Psoas muscle (tissue), 8 donors: ENCODE results near the gene CEMIP2. TPM values are rescaled to one million over a fixed set of nuclear protein-coding genes. Genes with fewer than 3 reads are reported as not detected.

Source experiments
- ATAC-seq, 4 donors: fragments of 200-7000 bp; cut with Tn5 transposase; one replicate each; pipeline ENCODE4 v1.9.1; 2020; ENCODE audit warnings: moderate library complexity in 3 of 4, mild to moderate bottlenecking in 2 of 4
- DNase-seq, 2 donors: peaks; one replicate each; pipeline ENCODE4 v3.0.0-alpha.2; 2020
- H3K27ac ChIP-seq: fragments of 200-600 bp; one replicate; pipeline ENCODE4 v1.8.0; 2022
- H3K27me3 ChIP-seq, 3 donors: fragments of 200-600 bp in 1 of 3; one replicate each; pipeline versions ENCODE4 v1.6.1 to v1.8.0; 2013 to 2022; ENCODE audit warnings: low read length in 2 of 3, mild to moderate bottlenecking in 2 of 3, moderate library complexity in 1 of 3; ENCODE audit not compliant: insufficient read depth in 3 of 3
- H3K36me3 ChIP-seq, 2 donors: fragments of 200-600 bp in 1 of 2; one replicate each; pipeline versions ENCODE4 v1.6.1 to v1.8.0; 2013 to 2022; ENCODE audit warnings: low read depth in 1 of 2, mild to moderate bottlenecking in 1 of 2, moderate library complexity in 1 of 2; ENCODE audit not compliant: insufficient read depth in 1 of 2
- H3K4me1 ChIP-seq: fragments of 200-600 bp; one replicate; pipeline ENCODE4 v1.8.0; 2022
- H3K4me3 ChIP-seq: fragments of 200-600 bp; one replicate; pipeline ENCODE4 v1.8.0; 2022; ENCODE audit warnings: mild to moderate bottlenecking
- H3K9me3 ChIP-seq: fragments of 200-600 bp; one replicate; pipeline ENCODE4 v1.8.0; 2022
- CTCF ChIP-seq: fragments of 200-600 bp; IDR thresholded peaks from one replicate; pipeline ENCODE4 v1.8.0; 2022; ENCODE audit warnings: antibody characterized with exemption
- WGBS, 3 donors: extraction: QIAGEN DNeasy Blood & Tissue Kit; methylation state at CpG; one replicate each; pipeline versions ENCODE4 v1.1.6 to v1.1.7; 2013; 5-methylcytosine and 5-hydroxymethylcytosine counted together
- intact Hi-C, 2 donors: fragments of 100-400 bp; cut with DNase I; formaldehyde crosslinking; loops; one replicate each; pipeline versions ENCODE4 v1.11.0 to v1.14.2; 2022
- polyA plus RNA-seq, 3 donors: library from polyadenylated mRNA; stranded (reverse); fragments of 200-250 nt; gene quantifications; one replicate each; pipeline ENCODE4 v1.2.3, GENCODE V29; 2013
- total RNA-seq, 4 donors: library from RNA; stranded (reverse); fragmentation: NEBNext Ultra II Directional in 2 of 4; extraction: Animal tissue kit (Norgen Biotek cat#: 25700) in 2 of 4; gene quantifications; one replicate each; pipeline versions ENCODE4 v1.2.1 to v1.2.4, GENCODE V29; 2021 to 2023
- donor health status: healthy with polysubstance abuse.
- donor health status: DM: no; HTN: no; CAD: no; lungs with moderate emphysema.
- donor health status: Bipolar disorder and iron deficiency.
- donor health status: healthy.
- donor health status: DM: yes; HTN: yes; CAD: no.
- donor health status: DM: no; HTN: no; CAD: no.
- donor health status: DM: no; HTN: no; CAD: no.
- donor health status: DM: yes; HTN: yes; CAD: no.

Gene CEMIP2
- total and polyA plus RNA-seq, 7 donors, result 5.9 to 20.3 (median 9.6) TPM

GRCh38 chr9:71758277-71758676 lies 10.0 kb downstream of the CEMIP2 start:
- no peak for ATAC-seq
- DNase-seq, result no peak
- H3K9me3 ChIP-seq, result no peaks in the 10 kb centered on the region
- H3K27ac ChIP-seq, result no peak overlapping the region
- intact Hi-C loops, result no loop called here
- no peak overlapping the region for H3K4me3 ChIP-seq
- TF ChIP-seq CTCF, result no peak
- H3K4me1 ChIP-seq, result peaks cover 32% of the 10 kb centered on the region
- no peaks in the 10 kb centered on the region for H3K36me3 ChIP-seq
- H3K27me3 ChIP-seq, result no peaks in the 10 kb centered on the region
- 68 to 70% (median 70%) methylated on average over 4 of the region's 4 CpGs for WGBS, 3 donors

GRCh38 chr9:71756753-71757152 lies 11.6 kb downstream of the CEMIP2 start:
- peaks cover 26% of the 10 kb centered on the region for H3K4me1 ChIP-seq
- ATAC-seq, result no peak

GRCh38 chr9:71755869-71756268 lies 12.4 kb downstream of the CEMIP2 start:
- Histone ChIP-seq H3K9me3 (no peaks in the 10 kb centered on the region), H3K36me3 (no peaks in the 10 kb centered on the region), H3K27me3 (no peaks in the 10 kb centered on the region), H3K27ac (no peak overlapping the region), H3K4me3 (no peak overlapping the region), H3K4me1 (peaks cover 19% of the 10 kb centered on the region)
- no peak for ATAC-seq
- intact Hi-C loops, result no loop called here
- DNase-seq, result no peak
- WGBS, 3 donors, result 94 to 96% (median 94%) methylated on average over 1 of the region's 1 CpG
- TF ChIP-seq CTCF, result no peak

More at GRCh38 chr9:71756753-71757152, 11.6 kb downstream of the CEMIP2 start:
- DNase-seq, result no peak
- WGBS, 3 donors, result 93 to 100% (median 95%) methylated on average over 1 of the region's 1 CpG
- no peak overlapping the region for H3K4me3 ChIP-seq
- H3K27me3 ChIP-seq, result no peaks in the 10 kb centered on the region
- TF ChIP-seq CTCF, result no peak
- intact Hi-C loops, result no loop called here
- H3K9me3 ChIP-seq, result no peaks in the 10 kb centered on the region
- H3K36me3 ChIP-seq, result no peaks in the 10 kb centered on the region
- no peak overlapping the region for H3K27ac ChIP-seq

- H3K27me3 ChIP-seq, result no peaks in the 10 kb centered on the region
- ATAC-seq (no peak), DNase-seq (no peak)
- WGBS, 3 donors, result 97 to 99% (median 97%) methylated on average over 2 of the region's 2 CpGs
- H3K36me3 ChIP-seq, result no peaks in the 10 kb centered on the region
- no peak overlapping the region for H3K4me3 ChIP-seq
- H3K27ac ChIP-seq, result no peak overlapping the region
- no peak for TF ChIP-seq CTCF
- intact Hi-C loops, result no loop called here
- peaks cover 16% of the 10 kb centered on the region for H3K4me1 ChIP-seq
- H3K9me3 ChIP-seq, result no peaks in the 10 kb centered on the region
Measured at GRCh38 chr9:71755230-71755629, 13.1 kb downstream of the CEMIP2 start.

GRCh38 chr9:71754151-71754550 lies 14.2 kb downstream of the CEMIP2 start:
- no peak for TF ChIP-seq CTCF
- no peak overlapping the region for H3K4me3 ChIP-seq
- WGBS, 3 donors, result 90 to 96% (median 91%) methylated on average over 4 of the region's 4 CpGs
- H3K27me3 ChIP-seq, result no peaks in the 10 kb centered on the region
- intact Hi-C loops, result no loop called here
- H3K9me3 ChIP-seq, result no peaks in the 10 kb centered on the region
- H3K27ac ChIP-seq, result no peak overlapping the region
- H3K36me3 ChIP-seq, result peaks cover 0 to 5% of the 10 kb centered on the region in 2 donors
- peaks cover 13% of the 10 kb centered on the region for H3K4me1 ChIP-seq
- no peak for ATAC-seq
- no peak for DNase-seq
